HG03378 (cell line): Measurements from ENCODE around the gene CCDC138.
A peak's percentile ranks its signal among the peaks of the same experiment; 100 is the strongest.
"Not testable (repeated sequence)": the region's sequence is repeated elsewhere in the genome, so short reads cannot be mapped to it uniquely, and the experiment has no call there.

ENCODE experiments used
- ATAC-seq: cut with Tn5 transposase; IDR thresholded peaks from one replicate; pipeline ENCODE4 v1.9.1; 2021; ENCODE audit warnings: mild to moderate bottlenecking, moderate library complexity; ENCODE audit not compliant: unreplicated experiment

CCDC138 gene, protein sequence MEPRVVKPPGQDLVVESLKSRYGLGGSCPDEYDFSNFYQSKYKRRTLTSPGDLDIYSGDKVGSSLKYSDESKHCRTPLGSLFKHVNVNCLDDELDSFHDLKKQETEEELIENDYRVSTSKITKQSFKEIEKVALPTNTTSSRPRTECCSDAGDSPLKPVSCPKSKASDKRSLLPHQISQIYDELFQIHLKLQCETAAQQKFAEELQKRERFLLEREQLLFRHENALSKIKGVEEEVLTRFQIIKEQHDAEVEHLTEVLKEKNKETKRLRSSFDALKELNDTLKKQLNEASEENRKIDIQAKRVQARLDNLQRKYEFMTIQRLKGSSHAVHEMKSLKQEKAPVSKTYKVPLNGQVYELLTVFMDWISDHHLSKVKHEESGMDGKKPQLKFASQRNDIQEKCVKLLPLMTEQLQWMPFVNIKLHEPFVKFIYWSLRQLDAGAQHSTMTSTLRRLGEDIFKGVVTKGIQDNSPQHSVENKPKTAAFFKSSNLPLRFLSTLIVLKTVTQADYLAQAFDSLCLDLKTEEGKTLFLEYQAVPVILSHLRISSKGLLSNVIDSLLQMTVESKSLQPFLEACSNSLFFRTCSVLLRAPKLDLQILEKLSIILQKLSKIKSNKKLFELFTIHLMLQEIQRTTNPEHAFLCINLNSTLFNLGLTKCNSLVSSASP

DNA sequence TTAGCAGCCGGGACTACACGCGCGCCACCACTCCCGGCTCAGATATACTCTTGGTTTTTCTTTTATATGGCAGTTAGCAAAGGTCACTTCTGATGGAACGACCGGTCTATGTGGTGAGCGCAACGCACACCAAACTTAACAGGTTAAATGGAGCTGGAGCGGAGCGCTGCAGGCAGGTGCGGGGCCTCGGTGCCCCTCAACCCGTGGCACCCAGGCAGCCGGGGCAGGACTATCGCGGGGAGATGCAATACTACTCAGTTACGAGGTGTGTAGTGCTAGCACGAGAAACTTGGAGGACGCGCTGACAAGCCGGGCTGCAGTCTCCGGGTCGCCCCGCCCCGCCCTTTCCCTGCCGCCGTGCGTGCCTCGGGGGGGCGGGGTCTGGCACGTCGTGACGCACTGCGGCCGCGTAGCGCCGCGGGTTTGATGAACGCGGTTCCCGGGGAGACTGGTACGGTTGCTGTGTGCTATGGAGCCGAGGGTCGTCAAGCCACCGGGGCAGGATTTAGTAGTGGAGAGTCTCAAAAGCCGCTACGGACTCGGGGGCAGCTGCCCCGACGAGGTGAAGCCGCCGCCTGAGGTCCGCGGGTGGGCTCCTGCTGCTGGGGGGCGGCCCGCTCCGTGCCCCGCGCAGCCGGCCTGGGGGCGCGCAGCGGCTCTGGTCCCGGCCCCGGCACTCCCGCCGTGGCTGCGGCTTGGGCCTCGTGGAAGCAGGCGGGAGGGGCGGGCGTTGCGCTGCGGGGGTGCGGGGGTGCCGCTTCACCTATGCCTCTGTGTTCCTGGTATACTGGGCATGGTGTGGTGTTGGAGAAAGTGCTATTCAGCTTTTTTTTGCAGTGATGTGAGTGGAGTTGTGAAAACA, at the start of gene CCDC138:
TSS of gene CCDC138 (plus strand) at position 418 of the 862 bp plus-strand sequence. CDS start at position 470, 52 bp downstream.
- peak; percentile 89 for ATAC-seq

DNA sequence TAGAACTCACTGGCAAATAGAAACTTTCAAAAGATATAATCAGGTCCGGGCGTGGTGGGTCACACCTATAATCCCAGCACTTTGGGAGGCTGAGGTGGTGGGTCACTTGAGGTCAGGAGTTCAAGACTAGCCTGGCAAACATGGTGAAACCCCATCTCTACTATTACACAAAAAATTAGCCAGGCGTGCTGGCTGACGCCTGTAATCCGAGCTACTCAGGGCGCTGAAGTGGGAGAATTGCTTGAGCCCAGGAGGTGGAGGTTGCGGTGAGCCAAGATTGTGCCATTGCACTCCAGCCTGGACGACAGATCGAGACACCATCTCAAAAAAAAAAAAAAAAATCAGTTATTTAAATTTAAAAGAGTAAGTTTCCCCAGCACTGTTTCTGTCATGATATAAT, 28.6 kb upstream of the CCDC138 start:
- ATAC-seq = not testable (repeated sequence)

DNA sequence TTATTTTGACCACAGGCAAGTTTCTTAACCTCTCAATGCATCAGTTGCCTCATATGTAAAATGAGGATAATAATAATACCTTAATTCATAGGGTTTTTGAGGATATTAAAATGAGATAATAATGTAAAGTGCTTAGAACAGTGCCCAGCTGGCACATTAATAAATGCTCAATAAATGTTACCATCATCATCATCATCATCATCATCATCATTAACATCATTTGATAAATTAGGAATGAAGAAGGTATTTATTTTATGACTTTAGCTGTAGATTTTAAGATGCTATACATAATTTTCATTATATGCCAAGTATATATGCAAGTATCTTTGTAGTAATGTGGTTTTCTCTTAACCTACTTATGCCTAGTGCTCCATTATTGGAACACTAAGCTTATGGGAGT, 24.0 kb upstream of the CCDC138 start:
- ATAC-seq = not testable (repeated sequence)

DNA sequence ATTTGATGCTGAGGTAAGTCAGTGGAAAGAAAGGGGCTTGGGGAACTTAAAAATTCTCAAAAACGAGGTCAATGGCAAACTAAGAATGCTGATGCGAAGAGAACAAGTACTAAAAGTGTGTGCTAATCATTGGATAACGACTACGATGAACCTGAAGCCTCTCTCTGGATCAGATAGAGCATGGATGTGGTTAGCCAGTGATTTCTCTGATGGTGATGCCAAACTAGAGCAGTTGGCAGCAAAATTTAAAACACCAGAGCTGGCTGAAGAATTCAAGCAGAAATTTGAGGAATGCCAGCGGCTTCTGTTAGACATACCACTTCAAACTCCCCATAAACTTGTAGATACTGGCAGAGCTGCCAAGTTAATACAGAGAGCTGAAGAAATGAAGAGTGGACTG, 19.9 kb upstream of the CCDC138 start:
- ATAC-seq = not testable (repeated sequence)

DNA sequence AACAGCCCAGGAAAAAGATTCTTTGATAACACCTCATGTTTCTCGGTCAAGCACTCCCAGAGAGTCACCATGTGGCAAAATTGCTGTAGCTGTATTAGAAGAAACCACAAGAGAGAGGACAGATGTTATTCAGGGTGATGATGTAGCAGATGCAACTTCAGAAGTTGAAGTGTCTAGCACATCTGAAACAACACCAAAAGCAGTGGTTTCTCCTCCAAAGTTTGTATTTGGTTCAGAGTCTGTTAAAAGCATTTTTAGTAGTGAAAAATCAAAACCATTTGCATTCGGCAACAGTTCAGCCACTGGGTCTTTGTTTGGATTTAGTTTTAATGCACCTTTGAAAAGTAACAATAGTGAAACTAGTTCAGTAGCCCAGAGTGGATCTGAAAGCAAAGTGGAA, 18.7 kb upstream of the CCDC138 start:
- ATAC-seq = not testable (repeated sequence)

DNA sequence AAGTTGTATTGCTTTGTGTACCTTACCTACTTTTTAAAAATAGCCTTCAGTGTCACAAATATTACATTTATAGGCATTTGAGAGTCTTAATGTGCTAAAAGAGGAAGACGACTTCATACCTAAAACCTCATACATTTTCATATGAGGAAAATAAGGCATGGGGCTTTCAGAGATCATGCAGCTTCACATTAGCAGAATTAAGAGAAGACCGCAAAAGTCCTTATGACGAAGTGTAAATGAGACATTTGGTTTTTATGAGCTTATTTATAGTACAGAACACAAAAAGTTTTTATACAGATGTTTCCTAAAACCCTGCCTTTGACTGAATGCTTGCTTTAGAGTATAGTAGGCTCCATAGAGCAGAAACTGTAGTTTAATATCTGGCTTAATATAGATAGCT, 10.1 kb upstream of the CCDC138 start:
- peak; percentile 85 for ATAC-seq

DNA sequence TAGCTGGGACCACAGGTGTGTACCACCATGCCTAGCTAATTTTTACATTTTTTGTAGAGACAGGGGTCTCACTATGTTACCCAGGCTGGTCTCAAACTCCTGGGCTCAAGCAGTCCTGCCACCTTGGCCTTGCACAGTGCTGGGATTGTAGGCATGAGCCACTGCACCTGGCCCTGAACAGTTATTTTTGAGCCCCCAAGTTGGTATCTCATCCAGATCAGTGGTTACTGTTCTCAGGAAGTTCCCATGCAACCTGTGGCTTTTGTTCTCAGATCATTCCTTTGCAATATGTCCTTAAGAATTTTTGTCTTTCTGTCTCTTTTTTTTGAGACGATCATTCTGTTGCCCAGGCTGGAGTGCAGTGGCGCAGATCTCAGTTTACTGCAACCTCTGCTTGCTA, 7.7 kb upstream of the CCDC138 start:
- ATAC-seq = no peak

DNA sequence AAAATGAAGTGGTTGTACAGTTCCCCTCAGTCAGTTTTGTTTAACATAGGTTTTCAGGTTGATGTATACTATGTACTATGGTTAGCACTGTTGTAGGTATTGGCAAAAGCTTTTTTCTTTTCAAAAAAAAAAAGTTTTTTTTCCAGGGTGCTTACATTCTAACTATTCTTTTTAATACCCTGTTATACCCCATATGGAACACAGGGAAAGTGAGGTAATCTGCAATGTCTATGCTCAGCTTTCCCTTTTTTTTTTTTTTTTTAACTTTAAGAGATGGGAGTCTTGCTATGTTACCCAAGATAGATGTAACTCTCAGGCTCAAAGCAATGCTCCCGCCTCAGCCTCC, 590 bp upstream of the CCDC138 start:
- ATAC-seq = no peak

DNA sequence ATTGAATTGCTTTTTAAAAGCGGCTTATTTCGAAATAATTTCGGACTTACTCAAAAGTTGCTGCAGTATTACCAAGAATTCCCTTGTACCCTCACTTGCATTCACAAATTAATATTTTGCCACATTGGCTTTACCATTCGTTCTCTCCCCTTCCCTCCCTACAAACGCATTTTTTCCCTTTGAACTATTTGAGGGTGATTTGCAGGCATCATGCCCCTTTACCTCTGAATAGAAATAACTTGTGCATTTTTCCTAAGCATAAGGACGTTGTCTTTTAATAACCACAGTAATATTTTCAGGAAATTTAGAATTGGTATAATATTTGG, 608 bp downstream of the CCDC138 start:
- no peak for ATAC-seq

DNA sequence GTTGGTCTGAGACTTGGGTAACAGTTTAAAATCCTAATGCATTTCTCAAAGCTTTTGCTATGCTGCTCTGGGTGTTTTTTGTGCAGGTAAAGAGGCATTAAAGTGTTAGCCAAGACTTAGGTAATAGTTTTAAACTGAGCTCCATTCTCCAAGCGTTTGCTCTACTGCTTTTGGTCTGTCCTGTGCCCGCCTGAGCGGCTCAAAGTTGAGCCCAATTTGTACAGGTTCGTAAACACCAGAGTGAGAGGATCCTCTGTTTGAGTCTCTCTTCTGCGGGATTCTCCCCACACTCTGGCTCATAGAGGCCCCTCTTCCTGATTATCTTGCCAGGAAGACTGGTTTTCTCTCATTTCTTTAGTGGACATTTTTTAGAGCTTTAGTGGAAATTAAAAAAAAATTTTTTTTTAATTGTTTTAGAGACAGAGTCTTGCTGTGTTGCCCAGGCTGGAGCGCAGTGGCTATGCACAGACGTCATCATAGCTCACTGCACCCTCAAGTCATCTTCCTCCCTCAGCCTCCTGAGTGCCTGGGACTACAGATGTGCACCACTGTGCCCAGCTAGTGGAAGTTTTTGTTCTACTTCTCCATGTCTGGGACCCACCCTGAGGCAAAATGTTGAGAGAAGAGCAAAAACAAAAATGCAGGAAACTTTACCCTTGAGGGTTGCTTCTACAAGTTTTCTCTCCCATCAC, 16.6 kb downstream of the CCDC138 start:
- ATAC-seq = no peak

DNA sequence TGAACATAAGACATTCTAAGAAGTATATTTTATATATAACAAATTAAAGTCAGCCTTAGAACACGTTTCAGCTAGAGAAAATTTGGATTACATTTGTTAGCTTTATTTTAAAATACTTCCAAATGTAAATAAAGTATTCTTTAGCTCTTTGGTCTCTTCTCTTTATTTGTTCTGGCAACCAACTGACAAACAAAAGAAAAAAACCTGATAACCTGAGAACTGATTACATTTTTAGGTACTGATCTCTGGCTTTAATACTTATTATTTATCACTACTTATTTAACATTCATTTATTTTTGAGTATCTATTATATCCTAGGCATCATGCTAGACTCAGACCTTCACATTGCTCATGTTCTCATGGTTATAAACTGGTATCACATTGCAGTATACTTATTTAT, 18.5 kb downstream of the CCDC138 start:
- ATAC-seq = no peak

DNA sequence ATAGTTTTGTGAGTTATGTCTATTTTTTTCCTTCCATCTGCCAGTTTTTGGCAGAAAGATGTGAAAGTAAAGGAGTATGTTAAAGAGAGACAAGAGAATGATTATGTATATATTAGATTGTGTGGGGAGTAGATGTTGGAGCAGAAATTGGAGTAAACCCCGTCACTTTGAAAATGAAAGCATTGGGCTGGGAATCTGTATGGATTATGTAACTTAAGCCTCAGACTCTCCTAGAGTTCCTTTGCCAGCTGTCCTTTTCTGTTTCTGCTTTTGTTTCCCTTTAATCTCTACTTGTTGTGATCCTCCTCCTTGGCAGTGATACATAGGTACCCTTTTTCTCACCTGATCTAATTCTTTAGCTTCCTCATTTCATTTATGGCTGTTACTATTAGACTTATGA, 19.2 kb downstream of the CCDC138 start:
- ATAC-seq = no peak

DNA sequence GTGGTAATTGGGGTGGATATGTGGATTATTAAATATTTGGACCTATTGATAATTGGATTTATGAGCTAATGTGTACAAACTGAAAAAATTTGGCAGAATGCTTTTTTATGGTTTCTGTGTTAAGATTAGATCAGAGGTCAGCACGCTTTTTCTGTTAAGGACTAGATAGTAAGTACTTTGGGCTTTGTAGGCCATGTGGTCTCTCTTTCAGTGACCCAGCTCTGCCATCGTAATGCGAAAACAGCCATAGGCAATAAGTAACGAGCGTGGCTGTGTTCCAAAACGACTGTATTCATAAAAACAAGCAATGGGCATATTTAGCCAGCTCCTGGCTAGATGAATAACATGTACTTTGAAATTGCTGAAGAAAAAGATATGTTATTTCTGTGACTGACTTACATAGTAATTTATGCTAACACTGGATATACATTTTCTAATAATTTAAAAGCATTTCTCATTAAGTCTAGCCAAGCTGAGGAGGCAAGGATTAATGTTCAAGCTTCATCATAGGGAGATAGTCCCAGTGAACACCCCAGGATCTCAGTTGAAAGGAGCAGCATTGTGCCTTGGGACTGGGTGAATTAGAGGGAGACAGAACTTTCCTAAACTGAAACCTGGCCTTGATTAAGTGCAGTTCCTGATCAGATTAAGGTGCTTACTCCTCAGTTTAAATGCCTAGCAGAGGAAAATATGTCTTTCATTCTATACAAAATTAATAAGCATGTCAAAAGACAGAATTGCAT, 20.0 kb downstream of the CCDC138 start:
- no peak for ATAC-seq

DNA sequence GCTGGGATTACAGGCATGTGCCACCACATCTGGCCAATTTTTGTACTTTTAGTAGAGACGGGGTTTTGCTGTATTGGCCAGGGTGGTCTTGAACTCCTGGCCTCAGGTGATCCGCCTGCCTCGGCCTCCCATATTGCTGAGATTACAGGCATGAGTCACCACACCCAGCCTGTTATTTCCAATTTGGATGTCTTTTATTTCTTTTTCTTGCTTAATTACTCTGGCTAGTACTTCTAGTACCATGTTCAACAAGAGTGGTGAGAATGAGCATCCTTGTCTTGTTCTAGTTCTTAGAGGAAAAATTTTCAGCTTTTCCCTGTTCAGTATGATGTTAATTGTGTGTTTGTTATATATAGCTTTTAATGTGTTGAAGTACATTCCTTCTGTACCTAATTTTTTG, 23.4 kb downstream of the CCDC138 start:
- no peak for ATAC-seq

DNA sequence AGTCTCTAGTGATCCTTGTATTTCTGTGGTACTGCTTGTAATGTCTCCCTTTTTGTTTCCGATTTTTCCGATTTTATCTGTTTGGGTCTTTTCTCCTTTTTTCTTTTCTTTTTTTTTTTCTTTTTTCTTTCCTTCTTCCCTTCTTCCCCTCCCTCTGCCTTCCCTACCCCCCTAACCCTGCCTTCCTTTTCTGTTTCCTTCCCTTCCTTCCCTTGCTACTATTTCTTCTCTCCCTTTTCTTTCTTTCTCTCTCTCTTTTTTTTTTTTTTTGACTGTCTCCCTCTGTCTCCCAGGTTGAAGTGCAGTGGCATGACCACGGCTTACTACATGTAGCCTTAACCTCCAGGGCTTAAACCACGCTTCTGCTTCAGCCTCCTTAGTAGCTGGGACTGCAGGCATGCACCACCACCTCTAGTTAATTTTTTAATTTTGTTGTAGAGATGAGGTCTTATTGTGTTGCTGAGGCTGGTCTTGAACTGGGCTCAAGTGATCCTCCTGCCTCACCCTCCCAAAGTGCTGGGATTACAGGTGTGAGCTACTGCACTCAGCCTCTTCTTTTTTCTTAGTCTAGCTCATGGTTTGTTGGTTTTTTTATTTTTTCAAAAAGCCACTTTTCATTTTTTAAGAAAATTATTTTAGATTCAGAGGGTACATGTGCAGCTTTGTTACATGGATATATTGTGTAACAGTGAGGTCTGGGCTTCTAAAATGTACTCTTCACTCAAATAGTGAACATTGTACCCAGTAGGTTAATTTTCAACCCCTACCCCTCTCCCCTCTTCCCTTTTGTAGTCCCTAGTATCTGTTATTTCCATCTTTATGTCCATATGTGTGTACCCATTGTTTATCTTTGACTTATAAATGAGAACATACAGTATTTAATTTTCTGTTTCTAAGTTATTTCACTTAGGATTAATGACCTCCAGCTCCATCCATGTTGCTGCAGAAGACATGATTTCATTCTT, 24.7 kb downstream of the CCDC138 start:
- ATAC-seq = no peak

DNA sequence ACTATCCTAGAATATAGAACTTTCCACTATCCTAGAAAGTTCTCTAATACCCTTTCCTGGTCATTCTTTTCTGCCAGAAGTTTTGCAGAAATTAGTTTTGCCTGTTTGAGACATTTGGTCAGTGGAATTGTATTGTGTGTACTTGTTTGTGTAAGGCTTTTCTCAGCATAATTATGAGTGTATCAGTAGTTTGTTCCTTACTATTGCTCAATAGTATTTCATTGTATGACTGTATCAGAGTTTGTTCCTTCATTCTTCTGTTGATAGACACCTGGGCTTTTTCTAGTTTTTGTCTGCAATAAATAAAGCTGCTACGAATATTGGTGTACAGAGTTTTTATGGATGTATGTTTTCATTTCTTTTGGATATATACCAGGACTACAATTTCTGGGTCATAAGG, 27.2 kb downstream of the CCDC138 start:
- ATAC-seq = no peak

DNA sequence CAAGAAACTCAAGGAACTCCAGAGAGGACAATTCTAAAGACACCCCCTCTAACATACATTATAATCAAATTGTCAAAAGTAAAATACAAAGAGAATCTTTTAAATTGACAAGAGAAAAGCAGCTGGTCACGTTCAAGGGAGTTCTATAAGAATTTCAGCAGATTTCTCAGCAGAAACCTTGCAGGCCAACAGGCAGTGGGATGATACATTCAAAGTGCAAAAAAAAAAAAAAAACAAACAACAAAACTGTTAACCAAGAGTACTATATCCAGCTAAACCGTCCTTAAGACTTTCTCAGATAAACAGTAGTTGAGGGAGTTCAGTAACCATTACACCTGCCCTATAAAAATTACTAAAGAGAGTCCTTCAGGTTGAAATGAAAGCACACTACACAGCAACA, 33.9 kb downstream of the CCDC138 start:
- no peak for ATAC-seq

DNA sequence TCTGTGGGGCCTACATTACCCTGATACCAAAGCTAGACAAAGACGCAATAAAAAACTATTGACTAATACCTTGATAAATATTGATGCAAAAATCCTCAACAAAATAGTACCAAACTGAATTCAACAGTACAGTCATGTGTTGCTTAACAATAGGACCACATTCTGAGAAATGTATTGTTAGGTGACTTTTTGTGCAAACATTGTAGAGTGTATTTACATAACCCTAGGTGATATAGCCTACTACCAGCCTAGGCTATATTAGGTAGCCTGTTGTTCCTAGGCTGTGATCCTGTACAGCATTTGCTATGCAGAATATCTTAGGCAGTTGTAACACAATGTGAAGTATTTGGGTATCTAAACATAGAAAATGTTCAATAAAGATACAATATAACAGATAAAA, 36.7 kb downstream of the CCDC138 start:
- ATAC-seq = no peak

DNA sequence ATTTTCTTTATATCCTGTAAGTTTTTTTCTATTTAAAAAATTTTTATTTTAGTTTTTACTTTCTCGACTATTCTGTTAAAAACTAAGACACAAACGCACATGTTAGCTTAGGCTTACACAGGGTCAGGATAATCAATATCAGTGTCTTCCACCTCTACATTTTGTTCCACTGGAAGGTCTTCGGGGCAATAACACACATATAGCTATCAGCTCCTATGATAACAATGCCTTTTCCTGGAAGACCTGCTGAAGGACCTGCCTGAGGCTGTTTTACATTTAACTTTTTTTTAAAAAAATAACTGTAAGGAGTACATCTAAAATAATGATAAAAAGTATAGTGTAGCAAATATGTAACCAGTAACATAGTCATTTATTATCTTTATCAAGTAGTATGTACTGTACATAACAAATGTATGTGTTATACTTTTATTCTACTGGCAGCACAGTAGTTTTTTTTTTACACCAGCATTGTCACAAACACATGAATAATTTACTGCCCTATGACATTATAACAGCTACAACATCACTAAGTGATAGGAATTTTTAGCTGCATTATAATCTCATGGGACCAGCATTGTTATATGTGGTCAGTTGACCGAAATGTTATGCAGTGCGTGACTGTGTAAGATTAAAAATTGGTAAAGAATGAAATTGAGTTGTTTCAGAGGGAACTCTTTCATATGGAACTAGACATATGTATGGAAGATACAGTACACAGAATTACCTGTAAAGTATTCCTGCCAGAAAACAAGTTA, 37.9 kb downstream of the CCDC138 start:
- ATAC-seq = no peak
